Hepatocyte (in vitro differentiated cells): Measurements from ENCODE around the gene DMRTC2. TPM values are rescaled to one million over a fixed set of nuclear protein-coding genes. Genes with fewer than 3 reads are reported as not detected.

ENCODE experiments used
- DNase-seq: peaks from one replicate; pipeline ENCODE4 v3.0.0-alpha.2; 2016; ENCODE audit warnings: low spot score
- H2AFZ ChIP-seq: fragments of 200-600 bp; sonication (generic); 2 replicates; pipeline ENCODE4 v1.6.0; 2016; ENCODE audit warnings: antibody characterized with exemption, mild to moderate bottlenecking
- H3K27ac ChIP-seq: fragments of 200-600 bp; sonication (generic); 2 replicates; pipeline ENCODE4 v1.5.1; 2016; ENCODE audit warnings: mild to moderate bottlenecking
- H3K27me3 ChIP-seq: fragments of 200-600 bp; sonication (generic); 2 replicates; pipeline ENCODE4 v1.6.1; 2016
- H3K36me3 ChIP-seq: fragments of 200-600 bp; sonication (generic); replicated peaks from 2 replicates; pipeline ENCODE4 v1.5.1; 2016; ENCODE audit warnings: low read depth; ENCODE audit not compliant: insufficient read depth
- H3K4me1 ChIP-seq: fragments of 200-600 bp; sonication (generic); 2 replicates; pipeline ENCODE4 v1.5.1; 2016; ENCODE audit warnings: mild to moderate bottlenecking, moderate library complexity; ENCODE audit not compliant: insufficient read depth
- H3K4me2 ChIP-seq: fragments of 200-600 bp; sonication (generic); 2 replicates; pipeline ENCODE4 v1.6.0; 2016
- H3K4me3 ChIP-seq: fragments of 200-600 bp; sonication (generic); 2 replicates; pipeline ENCODE4 v1.5.1; 2016; ENCODE audit warnings: mild to moderate bottlenecking
- H3K79me2 ChIP-seq: fragments of 200-600 bp; sonication (generic); 2 replicates; pipeline ENCODE4 v1.6.0; 2017; ENCODE audit warnings: mild to moderate bottlenecking
- H3K9me2 ChIP-seq: fragments of 200-600 bp; sonication (generic); replicated peaks from 2 replicates; pipeline ENCODE4 v1.6.0; 2017; ENCODE audit warnings: mild to moderate bottlenecking; ENCODE audit not compliant: insufficient read depth
- H3K9me3 ChIP-seq: fragments of 200-600 bp; sonication (generic); 2 replicates; pipeline ENCODE4 v1.5.1; 2016; ENCODE audit warnings: low read depth, mild to moderate bottlenecking
- H4K20me1 ChIP-seq: fragments of 200-600 bp; sonication (generic); 2 replicates; pipeline ENCODE4 v1.6.0; 2016; ENCODE audit warnings: mild to moderate bottlenecking; ENCODE audit not compliant: insufficient read depth, poor library complexity, severe bottlenecking
- CTCF ChIP-seq: fragments of 200-600 bp; sonication (generic); IDR thresholded peaks from 2 replicates; pipeline ENCODE4 v1.5.1; 2016; ENCODE audit warnings: antibody characterized with exemption, mild to moderate bottlenecking; ENCODE audit not compliant: poor library complexity
- EZH2 ChIP-seq: fragments of 200-600 bp; sonication (generic); IDR thresholded peaks from 2 replicates; pipeline ENCODE4 v1.6.1; 2016; ENCODE audit warnings: antibody characterized with exemption, mild to moderate bottlenecking, borderline replicate concordance
- EZH2phosphoT487 ChIP-seq: fragments of 200-600 bp; sonication (generic); IDR thresholded peaks from one replicate; pipeline ENCODE4 v1.6.1; 2018; ENCODE audit warnings: antibody characterized with exemption, mild to moderate bottlenecking, low read depth, moderate library complexity; ENCODE audit not compliant: unreplicated experiment, severe bottlenecking
- WGBS: methylation state at CpG from one replicate; pipeline ENCODE4 v1.1.6; 2016; ENCODE audit warnings: low lambda C conversion rate; ENCODE audit errors: missing lambda C conversion rate; 5-methylcytosine and 5-hydroxymethylcytosine counted together
- polyA plus RNA-seq: library from polyadenylated mRNA; unstranded; fragments of >200 nt; fragmentation: Nextera tagmentation; extraction: Ambion mirVana; gene quantifications from 2 replicates; pipeline ENCODE4 v1.2.1, GENCODE V29; 2016
- total RNA-seq: library from RNA; depleted of rRNA; stranded (reverse); fragments of >200 nt; gene quantifications from 2 replicates; pipeline ENCODE4 v1.2.3, GENCODE V29; 2014

DMRTC2 gene
- total and polyA plus RNA-seq, 2 experiments from 2014 or later, result not detected

- H2AFZ ChIP-seq, result no peak overlapping the region
- TF ChIP-seq EZH2phosphoT487, result no peak
- TF ChIP-seq CTCF, result no peak
- TF ChIP-seq EZH2, result no peak
- no peak for DNase-seq
- no peak overlapping the region for H3K4me3 ChIP-seq
- no peaks in the 10 kb centered on the region for H3K4me1 ChIP-seq
- peaks cover 43% of the 10 kb centered on the region for H3K79me2 ChIP-seq
- H3K9me3 ChIP-seq, result no peaks in the 10 kb centered on the region
- H3K27ac ChIP-seq, result no peak overlapping the region
- H3K36me3 ChIP-seq, result no peaks in the 10 kb centered on the region
- 86% methylated on average over 10 of the region's 10 CpGs for WGBS
- H3K9me2 ChIP-seq, result no peaks in the 10 kb centered on the region
- H3K4me2 ChIP-seq, result no peak overlapping the region
- peaks cover 76% of the 10 kb centered on the region for H4K20me1 ChIP-seq
- no peaks in the 10 kb centered on the region for H3K27me3 ChIP-seq
Observed at GRCh38 chr19:41868120-41868988, 23.5 kb downstream of the DMRTC2 start.

GRCh38 chr19:41868989-41869300 is 24.1 kb downstream of the DMRTC2 start:
- 89% methylated on average over 12 of the region's 12 CpGs for WGBS
- H3K27ac ChIP-seq, result no peak overlapping the region

GRCh38 chr19:41869374-41869955 is 24.6 kb downstream of the DMRTC2 start:
- Histone ChIP-seq H3K36me3 (no peaks in the 10 kb centered on the region), H3K79me2 (peaks cover 35% of the 10 kb centered on the region), H4K20me1 (peaks cover 65% of the 10 kb centered on the region), H3K9me2 (no peaks in the 10 kb centered on the region), H3K9me3 (no peaks in the 10 kb centered on the region), H2AFZ (no peak overlapping the region), H3K4me3 (no peak overlapping the region), H3K27me3 (no peaks in the 10 kb centered on the region), H3K4me2 (no peak overlapping the region), H3K27ac (no peak overlapping the region), H3K4me1 (no peaks in the 10 kb centered on the region)
- 79% methylated on average over 13 of the region's 13 CpGs for WGBS
- no peak for TF ChIP-seq EZH2phosphoT487
- TF ChIP-seq CTCF, result no peak
- no peak for TF ChIP-seq EZH2
- no peak for DNase-seq

More at GRCh38 chr19:41868989-41869300, 24.1 kb downstream of the DMRTC2 start:
- Histone ChIP-seq H3K4me3 (no peak overlapping the region), H2AFZ (no peak overlapping the region), H3K36me3 (no peaks in the 10 kb centered on the region), H3K4me1 (no peaks in the 10 kb centered on the region), H3K79me2 (peaks cover 40% of the 10 kb centered on the region), H3K9me3 (no peaks in the 10 kb centered on the region), H3K9me2 (no peaks in the 10 kb centered on the region), H3K4me2 (no peak overlapping the region), H3K27me3 (no peaks in the 10 kb centered on the region), H4K20me1 (peaks cover 70% of the 10 kb centered on the region)
- TF ChIP-seq EZH2phosphoT487, result no peak
- no peak for TF ChIP-seq CTCF
- no peak for TF ChIP-seq EZH2
- no peak for DNase-seq
